ENCODE data around the gene SHISAL1. TPM values are rescaled to one million over a fixed set of nuclear protein-coding genes. Genes with fewer than 3 reads are reported as not detected.

The SHISAL1 gene
- total and polyA plus RNA-seq, 8 donors = 0.72 to 1.4 (median 0.92) TPM

DNA sequence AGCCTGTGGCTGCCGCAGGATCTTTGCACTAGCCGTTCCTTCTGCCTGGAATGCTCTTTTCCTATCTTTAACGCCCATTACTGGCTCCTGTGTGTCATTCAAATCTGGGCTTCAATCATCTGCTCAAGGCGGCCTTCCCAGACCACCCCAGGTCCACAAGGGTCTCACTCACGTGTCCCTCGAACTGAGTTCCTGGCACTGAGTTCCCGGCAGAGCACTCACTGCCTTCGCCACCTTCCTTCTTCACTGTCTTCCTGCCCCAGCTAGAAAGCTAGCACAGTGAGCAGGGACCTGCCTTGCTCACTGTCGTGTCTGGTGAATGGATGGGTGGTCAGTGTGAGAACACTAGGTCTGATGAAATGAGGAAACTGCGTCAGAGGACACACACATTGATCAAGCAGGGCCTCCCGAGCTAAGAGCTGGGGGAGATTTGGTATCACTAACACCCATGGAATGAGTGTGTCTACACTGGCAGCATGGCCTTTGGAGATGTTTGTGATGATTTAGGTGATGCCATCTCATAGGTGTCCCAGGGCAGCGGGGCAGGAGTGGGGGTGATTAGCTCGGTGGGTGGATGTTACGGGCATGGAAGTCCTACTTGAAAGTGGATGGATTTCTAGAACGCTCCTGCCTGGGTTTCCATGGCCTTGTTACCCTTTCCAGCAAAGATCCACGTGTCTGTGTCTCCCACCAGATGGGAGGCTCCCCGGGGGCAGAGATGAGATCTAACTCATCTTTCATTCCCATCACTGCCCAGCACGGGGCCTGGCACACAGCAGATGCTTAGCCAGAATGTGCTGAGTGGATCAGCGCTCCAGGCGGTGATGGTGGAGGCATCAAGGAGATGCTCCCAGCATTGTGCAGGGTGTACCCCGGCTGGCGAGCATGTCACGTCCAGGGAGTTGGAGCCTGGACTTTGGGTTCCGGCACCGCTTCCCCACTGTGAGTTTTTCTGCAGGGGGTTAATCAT, 64.5 kb downstream of the SHISAL1 start:
- no peaks in the 10 kb centered on the region for H3K36me3 ChIP-seq
- DNase-seq = no peak
- intact Hi-C loops (cut with DNase I) = no loop called here
- H3K27ac ChIP-seq = no peak overlapping the region
- peaks cover 0 to 38% of the 10 kb centered on the region in 2 donors for H3K27me3 ChIP-seq
- TF ChIP-seq, protein P1, sequence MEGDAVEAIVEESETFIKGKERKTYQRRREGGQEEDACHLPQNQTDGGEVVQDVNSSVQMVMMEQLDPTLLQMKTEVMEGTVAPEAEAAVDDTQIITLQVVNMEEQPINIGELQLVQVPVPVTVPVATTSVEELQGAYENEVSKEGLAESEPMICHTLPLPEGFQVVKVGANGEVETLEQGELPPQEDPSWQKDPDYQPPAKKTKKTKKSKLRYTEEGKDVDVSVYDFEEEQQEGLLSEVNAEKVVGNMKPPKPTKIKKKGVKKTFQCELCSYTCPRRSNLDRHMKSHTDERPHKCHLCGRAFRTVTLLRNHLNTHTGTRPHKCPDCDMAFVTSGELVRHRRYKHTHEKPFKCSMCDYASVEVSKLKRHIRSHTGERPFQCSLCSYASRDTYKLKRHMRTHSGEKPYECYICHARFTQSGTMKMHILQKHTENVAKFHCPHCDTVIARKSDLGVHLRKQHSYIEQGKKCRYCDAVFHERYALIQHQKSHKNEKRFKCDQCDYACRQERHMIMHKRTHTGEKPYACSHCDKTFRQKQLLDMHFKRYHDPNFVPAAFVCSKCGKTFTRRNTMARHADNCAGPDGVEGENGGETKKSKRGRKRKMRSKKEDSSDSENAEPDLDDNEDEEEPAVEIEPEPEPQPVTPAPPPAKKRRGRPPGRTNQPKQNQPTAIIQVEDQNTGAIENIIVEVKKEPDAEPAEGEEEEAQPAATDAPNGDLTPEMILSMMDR (IDR thresholded peaks at IDR 0.05) = no peak
- peaks cover 0 to 22% of the 10 kb centered on the region in 2 donors for H3K9me3 ChIP-seq
- no peak overlapping the region for H3K4me3 ChIP-seq
- H3K4me1 ChIP-seq = no peaks in the 10 kb centered on the region
- ATAC-seq = no peak

DNA sequence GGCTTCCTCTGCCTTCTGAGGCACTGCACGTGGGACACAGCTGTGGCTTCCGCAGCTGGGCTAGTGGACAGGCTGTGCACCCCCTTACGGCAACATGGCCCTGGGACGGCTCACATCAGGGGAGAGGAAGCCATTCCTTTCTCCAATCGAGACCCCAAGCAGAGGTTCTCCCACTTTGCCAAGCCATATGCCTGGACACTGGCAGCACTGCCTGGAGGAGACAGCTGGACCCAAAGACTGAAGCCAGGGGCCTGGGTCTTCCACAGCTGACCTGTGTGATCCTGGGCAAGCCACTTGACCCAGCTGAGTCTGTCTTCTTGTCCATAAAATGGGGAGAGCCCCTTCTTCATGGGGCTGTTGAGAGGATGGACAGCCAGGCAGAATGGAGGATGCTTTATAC, 65.4 kb downstream of the SHISAL1 start:
- DNase-seq = no peak
- TF ChIP-seq, protein P1 (IDR thresholded peaks at IDR 0.05) = no peak
- H3K4me1 ChIP-seq = no peaks in the 10 kb centered on the region
- H3K36me3 ChIP-seq = no peaks in the 10 kb centered on the region
- H3K27me3 ChIP-seq = peaks cover 0 to 41% of the 10 kb centered on the region in 2 donors
- ATAC-seq = no peak
- H3K4me3 ChIP-seq = no peak overlapping the region
- intact Hi-C loops (cut with DNase I) = no loop called here
- no peak overlapping the region for H3K27ac ChIP-seq
- peaks cover 0 to 22% of the 10 kb centered on the region in 2 donors for H3K9me3 ChIP-seq

DNA sequence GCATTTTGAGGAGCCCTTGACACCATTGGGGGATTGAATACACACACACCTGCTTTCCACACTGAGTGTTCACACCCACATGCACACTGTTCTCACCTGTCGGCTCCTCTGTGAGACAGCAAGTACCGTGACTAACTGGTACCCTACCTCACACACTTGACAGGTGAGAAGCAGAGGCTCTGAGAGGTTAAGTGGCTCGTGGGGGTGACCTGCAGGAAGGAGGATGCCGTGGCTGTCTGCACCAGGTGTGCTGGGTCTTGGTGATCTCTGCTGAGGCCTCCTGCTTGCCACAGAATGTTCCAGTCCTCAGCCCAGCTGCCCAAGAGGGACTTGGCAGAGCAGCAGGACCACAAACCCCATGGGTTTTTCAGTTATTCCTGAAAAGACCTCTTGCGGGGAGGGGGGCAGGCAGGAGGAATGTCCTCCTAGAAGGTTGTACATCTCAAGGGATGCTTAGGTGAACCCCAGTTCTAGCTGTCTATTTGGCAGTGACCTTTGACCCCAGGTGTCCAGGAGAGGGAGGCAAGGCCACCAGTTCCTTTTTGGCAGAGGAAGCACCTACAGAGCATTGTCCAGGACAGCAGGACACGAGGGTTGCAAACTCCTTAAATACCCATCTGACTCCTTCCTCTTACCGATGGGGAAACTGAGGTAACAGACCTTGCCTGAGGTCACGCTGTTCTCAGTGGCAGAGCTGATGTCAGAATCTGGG, 66.0 kb downstream of the SHISAL1 start:
- no peak overlapping the region for H3K27ac ChIP-seq
- H3K36me3 ChIP-seq = no peaks in the 10 kb centered on the region
- TF ChIP-seq, protein P1 (IDR thresholded peaks at IDR 0.05) = no peak
- no peak overlapping the region for H3K4me3 ChIP-seq
- DNase-seq = no peak
- intact Hi-C loops (cut with DNase I) = no loop called here
- H3K9me3 ChIP-seq = peaks cover 0 to 22% of the 10 kb centered on the region in 2 donors
- H3K27me3 ChIP-seq = peaks cover 0 to 41% of the 10 kb centered on the region in 2 donors
- no peaks in the 10 kb centered on the region for H3K4me1 ChIP-seq
- no peak for ATAC-seq

DNA sequence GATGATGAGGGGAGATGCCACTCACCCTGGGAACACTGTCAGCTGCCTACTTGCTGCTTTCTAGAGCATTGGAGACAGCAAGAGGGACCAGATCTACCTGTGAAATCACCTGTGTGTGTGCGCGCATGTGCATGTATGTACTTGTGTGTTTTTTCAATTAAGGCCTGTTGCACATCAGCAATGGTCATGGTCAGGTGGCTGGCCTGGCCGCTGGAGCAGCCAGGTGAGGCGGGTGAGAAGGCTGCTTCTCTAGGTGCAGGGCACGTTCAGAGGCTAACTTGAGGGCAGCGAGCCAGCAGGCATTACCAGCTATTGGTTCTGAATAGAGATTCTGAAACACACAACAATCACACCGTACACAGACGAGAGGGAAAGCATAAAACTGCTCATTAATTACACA, 66.9 kb downstream of the SHISAL1 start:
- ATAC-seq (no peak), DNase-seq (no peak)

More for the DNA sequence above, 66.9 kb downstream of the SHISAL1 start:
- no peaks in the 10 kb centered on the region for H3K4me1 ChIP-seq
- intact Hi-C loops (cut with DNase I) = no loop called here
- no peak overlapping the region for H3K27ac ChIP-seq
- peaks cover 0 to 41% of the 10 kb centered on the region in 2 donors for H3K27me3 ChIP-seq
- H3K4me3 ChIP-seq = no peak overlapping the region
- no peaks in the 10 kb centered on the region for H3K36me3 ChIP-seq
- peaks cover 0 to 22% of the 10 kb centered on the region in 2 donors for H3K9me3 ChIP-seq
- TF ChIP-seq, protein P1 (IDR thresholded peaks at IDR 0.05) = no peak
